Caco-2 (cell line): ENCODE measurements around the gene SCGB2A2. TPM values are rescaled to one million over a fixed set of nuclear protein-coding genes. Genes with fewer than 3 reads are reported as not detected.

Experiments used
- BruUV-seq: library from RNA; stranded (reverse); fragments of 400-500 nt; replicated peaks from 2 replicates; lab custom pipeline; 2021; lab: Mats Ljungman, UMichigan
- CTCF ChIA-PET: fragments of 300-600 bp; sonication (Branson Sonifier 250); formaldehyde crosslinking; loops from one replicate; lab custom pipeline; 2022; ENCODE audit warnings: antibody characterized with exemption; lab: Charles Lee
- POLR2A ChIA-PET: fragments of 300-600 bp; sonication (Branson Sonifier 250); formaldehyde crosslinking; loops from one replicate; lab custom pipeline; 2022; ENCODE audit warnings: antibody characterized with exemption; lab: Charles Lee
- DNase-seq, 2 experiments: peaks; one replicate each; pipeline versions ENCODE4 v3.0.0 to v3.0.0-alpha.2; 2020 to 2022
- H3K27me3 ChIP-seq: replicated peaks from 2 replicates; pipeline ENCODE4 v1.6.0; 2011; ENCODE audit warnings: low read length; ENCODE audit not compliant: control insufficient read depth, insufficient read depth
- H3K36me3 ChIP-seq: 2 replicates; pipeline ENCODE4 v1.5.1; 2011; ENCODE audit warnings: low read length; ENCODE audit not compliant: control insufficient read depth, insufficient read depth
- H3K4me1 ChIP-seq: fragments of 250-450 bp; sonication (Bioruptor Pico); 2 replicates; pipeline ENCODE4 v1.5.1; 2020; ENCODE audit warnings: mild to moderate bottlenecking
- H3K4me3 ChIP-seq: 2 replicates; pipeline ENCODE4 v1.5.1; 2011; ENCODE audit warnings: low read depth, mild to moderate bottlenecking, control low read depth, low read length
- H3K9me3 ChIP-seq: fragments of 250-450 bp; sonication (Bioruptor Pico); 2 replicates; pipeline ENCODE4 v1.5.1; 2020; ENCODE audit warnings: mild to moderate bottlenecking, moderate library complexity
- H3K27ac Mint-ChIP-seq: one replicate; pipeline ENCODE4 v1.8.0; 2022; ENCODE audit warnings: mixed read lengths; ENCODE audit not compliant: unreplicated experiment
- H3K27me3 Mint-ChIP-seq: one replicate; pipeline ENCODE4 v1.8.0; 2022; ENCODE audit warnings: mixed read lengths; ENCODE audit not compliant: insufficient read depth, unreplicated experiment
- H3K36me3 Mint-ChIP-seq: one replicate; pipeline ENCODE4 v1.8.0; 2022; ENCODE audit warnings: mild to moderate bottlenecking, mixed read lengths; ENCODE audit not compliant: insufficient read depth, unreplicated experiment
- H3K4me1 Mint-ChIP-seq: one replicate; pipeline ENCODE4 v1.8.0; 2022; ENCODE audit warnings: low read depth, mixed read lengths; ENCODE audit not compliant: unreplicated experiment
- H3K4me3 Mint-ChIP-seq: one replicate; pipeline ENCODE4 v1.8.0; 2022; ENCODE audit warnings: mild to moderate bottlenecking, moderate library complexity, mixed read lengths; ENCODE audit not compliant: unreplicated experiment
- H3K9me3 Mint-ChIP-seq: one replicate; pipeline ENCODE4 v1.8.0; 2022; ENCODE audit warnings: mixed read lengths; ENCODE audit not compliant: unreplicated experiment
- intact Hi-C: fragments of 100-400 bp; cut with micrococcal nuclease; formaldehyde crosslinking; loops from one replicate; pipeline ENCODE4 v1.10.0; 2022; ENCODE audit not compliant: unreplicated experiment
- total RNA-seq: library from RNA; stranded (reverse); gene quantifications from 2 replicates; pipeline ENCODE4 v1.2.3, GENCODE V29; 2022
- TF ChIP-seq, protein P1 (sequence below), 2 experiments: fragments of 200-600 bp in 1 of 2; IDR thresholded peaks; 1 replicate in 1 of 2; 2 replicates in 1 of 2; pipeline versions ENCODE4 v1.5.1 to v1.8.0; 2011 to 2022; ENCODE audit warnings: antibody characterized with exemption in 1 of 2, control low read depth in 1 of 2, inconsistent platforms in 1 of 2, low read depth in 1 of 2, low read length in 1 of 2, mild to moderate bottlenecking in 1 of 2, moderate library complexity in 1 of 2; ENCODE audit not compliant: insufficient read depth in 1 of 2, severe bottlenecking in 1 of 2, unreplicated experiment in 1 of 2

Gene SCGB2A2
- total RNA-seq, 1 experiment from 2014 or later = not detected

DNA sequence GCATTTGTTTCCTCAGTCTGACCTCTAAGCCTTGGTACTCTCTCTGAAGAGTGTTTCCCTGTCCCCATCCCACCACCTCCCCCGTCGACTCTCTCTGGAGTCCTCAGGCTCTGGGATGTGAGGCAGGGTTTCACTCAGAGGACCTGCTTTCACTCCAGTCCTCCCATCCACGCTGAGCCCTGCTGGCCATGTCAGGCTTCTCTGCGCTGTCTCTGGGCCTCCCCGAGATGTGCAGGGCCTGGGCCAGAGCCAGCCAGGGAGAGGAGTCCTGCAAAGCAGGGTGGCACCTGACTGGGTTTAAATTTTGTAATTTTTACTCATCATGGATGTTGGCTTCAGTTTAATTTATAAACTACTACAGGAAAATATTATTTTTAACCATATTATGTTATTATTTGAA is 3.3 kb downstream of the SCGB2A2 start:
- TF ChIP-seq, protein P1, sequence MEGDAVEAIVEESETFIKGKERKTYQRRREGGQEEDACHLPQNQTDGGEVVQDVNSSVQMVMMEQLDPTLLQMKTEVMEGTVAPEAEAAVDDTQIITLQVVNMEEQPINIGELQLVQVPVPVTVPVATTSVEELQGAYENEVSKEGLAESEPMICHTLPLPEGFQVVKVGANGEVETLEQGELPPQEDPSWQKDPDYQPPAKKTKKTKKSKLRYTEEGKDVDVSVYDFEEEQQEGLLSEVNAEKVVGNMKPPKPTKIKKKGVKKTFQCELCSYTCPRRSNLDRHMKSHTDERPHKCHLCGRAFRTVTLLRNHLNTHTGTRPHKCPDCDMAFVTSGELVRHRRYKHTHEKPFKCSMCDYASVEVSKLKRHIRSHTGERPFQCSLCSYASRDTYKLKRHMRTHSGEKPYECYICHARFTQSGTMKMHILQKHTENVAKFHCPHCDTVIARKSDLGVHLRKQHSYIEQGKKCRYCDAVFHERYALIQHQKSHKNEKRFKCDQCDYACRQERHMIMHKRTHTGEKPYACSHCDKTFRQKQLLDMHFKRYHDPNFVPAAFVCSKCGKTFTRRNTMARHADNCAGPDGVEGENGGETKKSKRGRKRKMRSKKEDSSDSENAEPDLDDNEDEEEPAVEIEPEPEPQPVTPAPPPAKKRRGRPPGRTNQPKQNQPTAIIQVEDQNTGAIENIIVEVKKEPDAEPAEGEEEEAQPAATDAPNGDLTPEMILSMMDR (IDR thresholded peaks at IDR 0.05; ENCODE audit: insufficient read depth in 1 of 2, low read depth in 1 of 2, low read length in 1 of 2, severe bottlenecking in 1 of 2, unreplicated experiment in 1 of 2) = no peak
- Mint-ChIP-seq H3K9me3 (no peaks in the 10 kb centered on the region), H3K27me3 (peaks cover 17% of the 10 kb centered on the region), H3K27ac (no peak overlapping the region), H3K36me3 (no peaks in the 10 kb centered on the region), H3K4me1 (no peaks in the 10 kb centered on the region), H3K4me3 (no peak overlapping the region)
- POLR2A ChIA-PET = no interaction called here
- H3K36me3 ChIP-seq = no peaks in the 10 kb centered on the region
- no TSS peak for BruUV-seq
- no peaks in the 10 kb centered on the region; the same call in 1 of the 2 replicates for H3K27me3 ChIP-seq
- intact Hi-C loops = no loop called here
- no peaks in the 10 kb centered on the region for H3K4me1 ChIP-seq
- no peak for DNase-seq
- H3K4me3 ChIP-seq = no peak overlapping the region
- CTCF ChIA-PET = no interaction called here
- no peaks in the 10 kb centered on the region for H3K9me3 ChIP-seq

- Histone ChIP-seq H3K4me1 (no peaks in the 10 kb centered on the region), H3K36me3 (no peaks in the 10 kb centered on the region), H3K27me3 (no peaks in the 10 kb centered on the region; the same call in 1 of the 2 replicates), H3K9me3 (no peaks in the 10 kb centered on the region), H3K4me3 (no peak overlapping the region)
- Mint-ChIP-seq H3K9me3 (no peaks in the 10 kb centered on the region), H3K4me3 (no peak overlapping the region), H3K27ac (no peak overlapping the region), H3K4me1 (no peaks in the 10 kb centered on the region), H3K27me3 (peaks cover 14% of the 10 kb centered on the region), H3K36me3 (no peaks in the 10 kb centered on the region)
- intact Hi-C loops = no loop called here
- POLR2A ChIA-PET = no interaction called here
- BruUV-seq = no TSS peak
- TF ChIP-seq, protein P1 (IDR thresholded peaks at IDR 0.05; ENCODE audit: insufficient read depth in 1 of 2, low read depth in 1 of 2, low read length in 1 of 2, severe bottlenecking in 1 of 2, unreplicated experiment in 1 of 2) = no peak
- CTCF ChIA-PET = no interaction called here
- no peak for DNase-seq
Observed at GRCh38 chr11:62273789-62274275, 3.9 kb downstream of the SCGB2A2 start.

GRCh38 chr11:62280452-62280851 is 10.5 kb downstream of the SCGB2A2 start:
- Histone ChIP-seq H3K27me3 (no peaks in the 10 kb centered on the region), H3K4me1 (no peaks in the 10 kb centered on the region), H3K9me3 (peaks cover 13% of the 10 kb centered on the region), H3K36me3 (no peaks in the 10 kb centered on the region), H3K4me3 (no peak overlapping the region)
- BruUV-seq = no TSS peak
- CTCF ChIA-PET = interaction anchor here (0.6 kb wide), 1 partner anchor 17 kb away, joined by 4 read pairs; no protein-coding TSS in a partner anchor
- H3K27me3 Mint-ChIP-seq = no peaks in the 10 kb centered on the region
- H3K36me3 Mint-ChIP-seq = no peaks in the 10 kb centered on the region
- peaks cover under 1% of the 10 kb centered on the region for H3K4me1 Mint-ChIP-seq
- no peak overlapping the region for H3K27ac Mint-ChIP-seq
- intact Hi-C loops = no loop called here
- H3K9me3 Mint-ChIP-seq = no peaks in the 10 kb centered on the region
- POLR2A ChIA-PET = no interaction called here
- TF ChIP-seq, protein P1 (IDR thresholded peaks at IDR 0.05; ENCODE audit: insufficient read depth in 1 of 2, low read depth in 1 of 2, low read length in 1 of 2, severe bottlenecking in 1 of 2, unreplicated experiment in 1 of 2) = no peak
- H3K4me3 Mint-ChIP-seq = no peak overlapping the region
- no peak for DNase-seq
